Ovary (tissue), 3 donors: ENCODE data around the gene IQSEC1.

Experiments used
- CTCF ChIP-seq, 3 donors: fragments of 450-650 bp in 2 of 3; fragments of 200-600 bp in 1 of 3; IDR thresholded peaks; one replicate each; pipeline versions ENCODE4 v1.5.1 to v1.8.0; 2016 to 2022; ENCODE audit warnings: antibody characterized with exemption in 3 of 3, mild to moderate bottlenecking in 1 of 3
- EP300 ChIP-seq: sonication (generic); formaldehyde crosslinking; IDR thresholded peaks from one replicate; pipeline ENCODE4 v1.6.1; 2017; ENCODE audit warnings: antibody characterized with exemption
- POLR2A ChIP-seq: fragments of 450-650 bp; IDR thresholded peaks from one replicate; pipeline ENCODE4 v1.6.1; 2017; ENCODE audit warnings: antibody characterized with exemption, mild to moderate bottlenecking, moderate library complexity
- donor health status: DM: no; HTN: no; CAD: no.

GRCh38 chr3:13085846-13086179 lies 12.6 kb upstream of the IQSEC1 start:
- TF ChIP-seq EP300 (no peak), CTCF (IDR thresholded peaks at IDR 0.05) (no peak), POLR2A (no peak)
